Measurements from ENCODE around the gene DPYSL3.

DPYSL3 gene

GRCh38 chr5:147413266-147413665, 96.6 kb downstream of the DPYSL3 start:
- TF ChIP-seq CTCF (IDR thresholded peaks at IDR 0.05; ENCODE audit: borderline replicate concordance, insufficient read depth, low read depth, low read length), result no peak
- H3K4me3 ChIP-seq (ENCODE audit: low read depth, low read length), result no peak overlapping the region

GRCh38 chr5:147412561-147412960, 97.3 kb downstream of the DPYSL3 start:
- TF ChIP-seq CTCF (IDR thresholded peaks at IDR 0.05; ENCODE audit: borderline replicate concordance, insufficient read depth, low read depth, low read length), result no peak
- H3K4me3 ChIP-seq (ENCODE audit: low read depth, low read length), result no peak overlapping the region

- TF ChIP-seq CTCF (IDR thresholded peaks at IDR 0.05; ENCODE audit: borderline replicate concordance, insufficient read depth, low read depth, low read length), result no peak
- no peak overlapping the region for H3K4me3 ChIP-seq (ENCODE audit: low read depth, low read length)
Measured at GRCh38 chr5:147411359-147412319, 98.2 kb downstream of the DPYSL3 start.

- H3K4me3 ChIP-seq (ENCODE audit: low read depth, low read length), result no peak overlapping the region
- no peak for TF ChIP-seq CTCF (IDR thresholded peaks at IDR 0.05; ENCODE audit: borderline replicate concordance, insufficient read depth, low read depth, low read length)
Measured at GRCh38 chr5:147410496-147411358, 99.1 kb downstream of the DPYSL3 start.

- H3K4me3 ChIP-seq (ENCODE audit: low read depth, low read length), result no peak overlapping the region
- no peak for TF ChIP-seq CTCF (IDR thresholded peaks at IDR 0.05; ENCODE audit: borderline replicate concordance, insufficient read depth, low read depth, low read length)
Measured at GRCh38 chr5:147408980-147409379, 100.9 kb downstream of the DPYSL3 start.

- no peak for TF ChIP-seq CTCF (IDR thresholded peaks at IDR 0.05; ENCODE audit: borderline replicate concordance, insufficient read depth, low read depth, low read length)
- no peak overlapping the region for H3K4me3 ChIP-seq (ENCODE audit: low read depth, low read length)
Measured at GRCh38 chr5:147407094-147407681, 102.7 kb downstream of the DPYSL3 start.

Measured in GM12875 (cell line).